Prostate gland (tissue), 2 donors: ENCODE results near the gene PIGK. TPM values are rescaled to one million over a fixed set of nuclear protein-coding genes. Genes with fewer than 3 reads are reported as not detected.

ENCODE experiments used
- DNase-seq: peaks from one replicate; pipeline ENCODE4 v3.0.0-alpha.2; 2019; ENCODE audit warnings: low spot score
- H3K27ac ChIP-seq, 2 donors: fragments of 200-600 bp; sonication (generic); 2 replicates each; pipeline ENCODE4 v1.5.1; 2017 to 2019
- H3K27me3 ChIP-seq: fragments of 200-600 bp; sonication (generic); replicated peaks from 2 replicates; pipeline ENCODE4 v1.5.1; 2019; ENCODE audit not compliant: insufficient read depth
- H3K36me3 ChIP-seq, 2 donors: fragments of 200-600 bp; sonication (generic); 1 replicate in 1 of 2; 2 replicates in 1 of 2; pipeline versions ENCODE4 v1.5.1 to v1.8.1; 2017 to 2019
- H3K4me1 ChIP-seq: fragments of 200-600 bp; sonication (generic); replicated peaks from 2 replicates; pipeline ENCODE4 v1.5.1; 2019
- H3K4me3 ChIP-seq, 2 donors: fragments of 200-600 bp; sonication (generic); 2 replicates each; pipeline ENCODE4 v1.5.1; 2017 to 2019
- H3K9me3 ChIP-seq: fragments of 200-600 bp; sonication (generic); 2 replicates; pipeline ENCODE4 v1.5.1; 2017
- POLR2A ChIP-seq: fragments of 450-650 bp; IDR thresholded peaks from one replicate; pipeline ENCODE4 v1.6.1; 2016; ENCODE audit warnings: antibody characterized with exemption, mild to moderate bottlenecking
- POLR2AphosphoS5 ChIP-seq: sonication (generic); formaldehyde crosslinking; IDR thresholded peaks from one replicate; pipeline ENCODE4 v1.6.1; 2017; ENCODE audit warnings: antibody characterized with exemption
- WGBS: methylation state at CpG from one replicate; pipeline ENCODE4 v1.1.5; 2018; 5-methylcytosine and 5-hydroxymethylcytosine counted together
- intact Hi-C: fragments of 100-400 bp; cut with DNase I; formaldehyde crosslinking; loops from one replicate; pipeline ENCODE4 v1.14.2; 2022
- total RNA-seq, 2 donors: library from RNA; depleted of rRNA; stranded (reverse); fragments of >200 nt; gene quantifications; one replicate each; pipeline ENCODE4 v1.1.0, GENCODE V29; 2016
- TF ChIP-seq, protein P1 (sequence below), 4 experiments: fragments of 200-600 bp in 2 of 4; fragments of 450-650 bp in 2 of 4; sonication (generic) in 2 of 4; IDR thresholded peaks; 1 replicate in 3 of 4; 2 replicates in 1 of 4; pipeline ENCODE4 v1.5.1; 2016 to 2019; ENCODE audit warnings: antibody characterized with exemption in 4 of 4, mild to moderate bottlenecking in 2 of 4, moderate library complexity in 2 of 4

Gene PIGK
- total RNA-seq, 2 donors from 2014 or later = 20.4 to 25.9 TPM

DNA sequence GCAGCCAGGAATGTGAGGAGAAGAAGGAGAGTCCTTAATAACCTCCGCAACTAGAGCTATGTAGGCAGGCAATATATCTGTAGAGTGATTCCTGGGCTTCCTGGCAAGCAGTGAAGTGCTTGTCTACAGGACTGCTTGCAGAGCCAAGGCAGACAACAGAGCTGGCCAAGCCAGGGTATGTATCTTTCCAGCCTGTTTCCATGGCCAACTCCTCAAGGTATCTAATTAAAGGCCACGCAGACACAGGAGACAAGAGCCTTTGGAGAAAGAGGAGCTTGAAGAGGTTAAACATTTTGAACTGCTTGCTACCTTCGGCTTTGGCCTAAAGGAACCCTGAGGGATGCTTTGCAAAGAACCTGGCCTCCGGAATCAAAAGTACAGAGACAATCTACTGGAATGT lies 137.4 kb downstream of the PIGK start:
- no peak for DNase-seq
- no peaks in the 10 kb centered on the region for H3K4me1 ChIP-seq
- H3K4me3 ChIP-seq = no peak overlapping the region
- WGBS = 66% methylated on average over 4 of the region's 4 CpGs
- H3K27me3 ChIP-seq = no peaks in the 10 kb centered on the region
- no peak for TF ChIP-seq POLR2A
- TF ChIP-seq, protein P1, sequence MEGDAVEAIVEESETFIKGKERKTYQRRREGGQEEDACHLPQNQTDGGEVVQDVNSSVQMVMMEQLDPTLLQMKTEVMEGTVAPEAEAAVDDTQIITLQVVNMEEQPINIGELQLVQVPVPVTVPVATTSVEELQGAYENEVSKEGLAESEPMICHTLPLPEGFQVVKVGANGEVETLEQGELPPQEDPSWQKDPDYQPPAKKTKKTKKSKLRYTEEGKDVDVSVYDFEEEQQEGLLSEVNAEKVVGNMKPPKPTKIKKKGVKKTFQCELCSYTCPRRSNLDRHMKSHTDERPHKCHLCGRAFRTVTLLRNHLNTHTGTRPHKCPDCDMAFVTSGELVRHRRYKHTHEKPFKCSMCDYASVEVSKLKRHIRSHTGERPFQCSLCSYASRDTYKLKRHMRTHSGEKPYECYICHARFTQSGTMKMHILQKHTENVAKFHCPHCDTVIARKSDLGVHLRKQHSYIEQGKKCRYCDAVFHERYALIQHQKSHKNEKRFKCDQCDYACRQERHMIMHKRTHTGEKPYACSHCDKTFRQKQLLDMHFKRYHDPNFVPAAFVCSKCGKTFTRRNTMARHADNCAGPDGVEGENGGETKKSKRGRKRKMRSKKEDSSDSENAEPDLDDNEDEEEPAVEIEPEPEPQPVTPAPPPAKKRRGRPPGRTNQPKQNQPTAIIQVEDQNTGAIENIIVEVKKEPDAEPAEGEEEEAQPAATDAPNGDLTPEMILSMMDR (IDR thresholded peaks at IDR 0.05) = no peak
- TF ChIP-seq POLR2AphosphoS5 = no peak
- no peaks in the 10 kb centered on the region for H3K9me3 ChIP-seq
- intact Hi-C loops = no loop called here
- H3K27ac ChIP-seq = no peak overlapping the region
- H3K36me3 ChIP-seq = no peaks in the 10 kb centered on the region

DNA sequence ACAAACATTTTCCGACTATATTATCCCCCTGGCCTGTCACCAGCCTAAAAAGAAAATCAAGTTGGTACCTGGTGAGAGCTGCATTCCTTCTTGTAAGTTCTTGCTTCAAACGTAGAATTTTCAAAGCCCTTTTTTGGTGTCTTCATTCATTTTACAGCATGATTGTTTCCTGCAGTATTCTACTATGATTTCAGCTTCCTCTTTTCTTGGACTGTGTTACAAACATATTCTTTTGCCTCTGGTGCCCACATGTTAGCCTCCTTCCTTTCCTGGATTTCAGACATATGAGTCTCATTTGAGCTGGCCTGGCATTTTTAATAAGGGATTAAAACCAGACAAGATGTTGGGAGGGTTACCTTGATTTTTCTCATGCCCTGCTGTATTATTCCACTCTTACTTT lies 142.5 kb downstream of the PIGK start:
- Histone ChIP-seq H3K4me3 (no peak overlapping the region), H3K36me3 (no peaks in the 10 kb centered on the region), H3K27ac (no peak overlapping the region), H3K4me1 (no peaks in the 10 kb centered on the region), H3K27me3 (no peaks in the 10 kb centered on the region), H3K9me3 (no peaks in the 10 kb centered on the region)
- no peak for TF ChIP-seq POLR2A
- TF ChIP-seq, protein P1 (IDR thresholded peaks at IDR 0.05) = no peak
- TF ChIP-seq POLR2AphosphoS5 = no peak
- intact Hi-C loops = no loop called here
- 40% methylated on average over 2 of the region's 2 CpGs for WGBS
- DNase-seq = no peak

DNA sequence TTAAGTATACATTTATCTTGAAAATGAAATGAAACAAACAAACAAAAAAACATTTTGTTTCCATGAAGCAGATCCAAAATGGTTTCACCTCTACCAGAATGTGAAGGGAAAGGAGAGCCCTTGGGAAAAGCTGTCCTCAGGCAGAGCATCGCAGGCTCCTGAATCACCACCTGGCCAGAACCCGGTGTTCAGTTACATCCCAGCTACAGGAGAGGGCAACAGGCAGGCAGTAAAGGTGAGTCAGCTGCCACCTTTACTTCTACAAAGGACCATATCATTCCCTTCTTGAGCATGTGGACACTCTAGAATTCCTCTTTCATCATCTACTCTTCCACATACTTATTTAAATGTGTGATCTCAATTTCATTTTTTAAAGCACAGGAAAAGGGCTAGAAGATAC lies 151.2 kb downstream of the PIGK start:
- H3K36me3 ChIP-seq = no peaks in the 10 kb centered on the region
- WGBS = 52% methylated on average over 2 of the region's 2 CpGs
- no peaks in the 10 kb centered on the region for H3K4me1 ChIP-seq
- no peak for DNase-seq
- no peak overlapping the region for H3K27ac ChIP-seq
- H3K9me3 ChIP-seq = no peaks in the 10 kb centered on the region
- no peaks in the 10 kb centered on the region for H3K27me3 ChIP-seq
- no peak for TF ChIP-seq POLR2A
- TF ChIP-seq, protein P1 (IDR thresholded peaks at IDR 0.05) = no peak
- no peak for TF ChIP-seq POLR2AphosphoS5
- intact Hi-C loops = no loop called here
- no peak overlapping the region for H3K4me3 ChIP-seq

DNA sequence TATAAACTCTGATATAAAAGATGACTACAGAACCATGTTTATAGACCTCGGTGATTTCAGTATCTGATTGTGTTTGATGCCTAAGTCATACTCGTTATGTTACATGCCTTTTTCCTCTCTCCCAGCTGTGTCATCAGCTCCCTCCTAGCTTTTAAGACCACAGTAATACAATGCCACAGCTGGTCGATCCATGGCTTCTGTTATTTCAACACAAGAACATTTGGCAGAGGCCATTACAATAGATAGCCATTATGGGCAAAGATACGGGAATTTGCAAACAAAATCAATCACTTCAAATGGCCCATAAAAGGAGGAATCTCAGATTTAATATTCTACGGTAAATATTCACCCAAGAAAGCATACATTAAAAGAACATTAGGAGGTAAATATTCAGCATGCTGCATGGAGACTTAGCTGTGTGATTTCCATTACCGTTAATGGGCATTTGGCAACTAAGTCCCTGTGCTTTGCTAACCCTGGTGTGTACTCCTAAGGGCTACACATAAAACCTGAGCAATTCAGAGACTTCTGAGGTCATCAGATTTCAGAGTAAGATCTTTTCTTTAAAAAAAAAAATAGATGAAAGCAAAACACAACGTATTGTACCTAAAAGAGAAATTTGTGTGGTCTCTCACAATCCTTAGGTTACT lies 153.4 kb downstream of the PIGK start:
- Histone ChIP-seq H3K27ac (no peak overlapping the region), H3K4me1 (no peaks in the 10 kb centered on the region), H3K36me3 (no peaks in the 10 kb centered on the region), H3K9me3 (no peaks in the 10 kb centered on the region), H3K4me3 (no peak overlapping the region), H3K27me3 (no peaks in the 10 kb centered on the region)
- intact Hi-C loops = no loop called here
- no peak for DNase-seq
- 36% methylated on average over 7 of the region's 7 CpGs for WGBS
- TF ChIP-seq POLR2A (no peak), POLR2AphosphoS5 (no peak)
- TF ChIP-seq, protein P1 (IDR thresholded peaks at IDR 0.05) = no peak

DNA sequence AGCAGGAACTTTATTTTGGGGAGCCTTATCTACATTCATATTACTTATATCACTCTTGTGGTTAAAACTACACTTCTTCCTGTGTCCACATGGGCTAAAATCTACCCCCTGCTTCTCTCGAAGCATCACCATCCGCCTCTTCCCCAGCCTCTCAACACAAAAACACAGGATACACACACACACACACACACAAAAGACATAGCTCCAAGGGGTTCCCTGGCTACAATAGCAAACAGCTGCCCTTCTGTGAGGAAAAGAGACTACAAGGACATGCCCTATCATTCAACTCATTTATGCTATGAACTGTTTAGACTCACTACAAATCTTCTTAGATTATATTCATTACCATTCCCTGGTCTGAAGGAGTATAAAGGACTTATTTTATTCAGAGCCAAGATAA lies 155.0 kb downstream of the PIGK start:
- WGBS = 91% methylated on average over 2 of the region's 2 CpGs
- H3K9me3 ChIP-seq = no peaks in the 10 kb centered on the region

More for the DNA sequence above, 155.0 kb downstream of the PIGK start:
- no peak for TF ChIP-seq POLR2AphosphoS5
- TF ChIP-seq, protein P1 (IDR thresholded peaks at IDR 0.05) = no peak
- no peak for TF ChIP-seq POLR2A
- intact Hi-C loops = no loop called here
- Histone ChIP-seq H3K36me3 (no peaks in the 10 kb centered on the region), H3K27me3 (no peaks in the 10 kb centered on the region), H3K4me3 (no peak overlapping the region), H3K4me1 (no peaks in the 10 kb centered on the region), H3K27ac (no peak overlapping the region)
- no peak for DNase-seq
